K562 (cell line): ENCODE measurements around the gene ATP5F1A. TPM values are rescaled to one million over a fixed set of nuclear protein-coding genes. Genes with fewer than 3 reads are reported as not detected.

Experiments used
- ARID2 ChIP-seq: fragments of 450-650 bp; IDR thresholded peaks from 2 replicates; pipeline ENCODE4 v1.6.1; 2017; ENCODE audit warnings: antibody characterized with exemption, mild to moderate bottlenecking
- CLOCK ChIP-seq: fragments of 250-450 bp; sonication (Bioruptor Pico); IDR thresholded peaks from 2 replicates; pipeline ENCODE4 v1.4.0; 2020; ENCODE audit warnings: mild to moderate bottlenecking, moderate library complexity, borderline replicate concordance
- ELK1 ChIP-seq: sonication (generic); formaldehyde crosslinking; IDR thresholded peaks from 2 replicates; pipeline ENCODE4 v1.8.1; 2022; ENCODE audit warnings: missing genetic modification reagents
- ETS2 ChIP-seq: IDR thresholded peaks from 2 replicates; pipeline ENCODE4 v1.6.1; 2016; ENCODE audit warnings: borderline replicate concordance, missing genetic modification characterization, mild to moderate bottlenecking, moderate library complexity, missing compliant biosample characterization; ENCODE audit not compliant: poor library complexity, severe bottlenecking
- GABPA ChIP-seq: fragments of 200-800 bp; sonication (Bioruptor generic); conservative IDR thresholded peaks from 2 replicates; pipeline ENCODE4 v1.6.1; 2016; ENCODE audit warnings: low read depth, missing genetic modification characterization, missing compliant biosample characterization
- GTF2E2 ChIP-seq: fragments of 200-800 bp; sonication (Bioruptor generic); IDR thresholded peaks from 2 replicates; pipeline ENCODE4 v1.6.1; 2016; ENCODE audit warnings: missing genetic modification characterization, missing compliant biosample characterization
- IRF2 ChIP-seq: sonication (generic); formaldehyde crosslinking; IDR thresholded peaks from 2 replicates; pipeline ENCODE4 v1.8.1; 2022; ENCODE audit warnings: mild to moderate bottlenecking, missing genetic modification reagents
- MED1 ChIP-seq: sonication (generic); formaldehyde crosslinking; IDR thresholded peaks from 2 replicates; pipeline ENCODE4 v1.8.1; 2023; ENCODE audit warnings: missing genetic modification reagents, borderline replicate concordance
- MYNN ChIP-seq, 2 experiments: sonication (generic); formaldehyde crosslinking in 1 of 2; IDR thresholded peaks; 2 replicates each; pipeline versions ENCODE4 v1.5.0 to v1.6.1; 2016 to 2020; ENCODE audit warnings: antibody characterized with exemption in 1 of 2, missing genetic modification reagents in 1 of 2
- PREB ChIP-seq: sonication (generic); formaldehyde crosslinking; IDR thresholded peaks from 2 replicates; pipeline ENCODE4 v1.8.1; 2023; ENCODE audit warnings: mild to moderate bottlenecking, missing genetic modification reagents
- PTTG1 ChIP-seq: fragments of 450-650 bp; IDR thresholded peaks from 2 replicates; pipeline ENCODE4 v1.6.1; 2016; ENCODE audit warnings: low read depth, mild to moderate bottlenecking, missing genetic modification characterization, missing compliant biosample characterization
- RB1 ChIP-seq: fragments of 450-650 bp; IDR thresholded peaks from 2 replicates; pipeline ENCODE4 v1.6.1; 2017; ENCODE audit warnings: low read depth, mild to moderate bottlenecking
- RFX5 ChIP-seq: IDR thresholded peaks from 2 replicates; pipeline ENCODE4 v1.6.1; 2011; ENCODE audit warnings: low read depth, mild to moderate bottlenecking, improper control_type of control experiment, low read length
- SNRNP70 ChIP-seq: fragments of 200-400 bp; formaldehyde crosslinking; optimal IDR thresholded peaks from 2 replicates; pipeline ENCODE3; 2017; ENCODE audit warnings: low read depth, low read length
- SREBF2 ChIP-seq: sonication (generic); formaldehyde crosslinking; IDR thresholded peaks from 2 replicates; pipeline ENCODE4 v1.4.0; 2020; ENCODE audit warnings: mild to moderate bottlenecking, missing genetic modification reagents
- TAL1 ChIP-seq: fragments of 450-650 bp; IDR thresholded peaks from 2 replicates; pipeline ENCODE4 v1.6.1; 2016; ENCODE audit warnings: mild to moderate bottlenecking
- TARDBP ChIP-seq: fragments of 450-650 bp; IDR thresholded peaks from 2 replicates; pipeline ENCODE4 v1.6.1; 2016
- XRCC5 ChIP-seq: fragments of 200-400 bp; formaldehyde crosslinking; IDR thresholded peaks from 2 replicates; pipeline ENCODE4 v1.6.1; 2017; ENCODE audit warnings: low read depth, mild to moderate bottlenecking, low read length
- ZNF41 ChIP-seq: fragments of 250-450 bp; sonication (Bioruptor Pico); conservative IDR thresholded peaks from 2 replicates; pipeline ENCODE4 v1.4.0; 2020; ENCODE audit warnings: mild to moderate bottlenecking
- ZNF644 ChIP-seq: fragments of 200-800 bp; sonication (Bioruptor generic); IDR thresholded peaks from 2 replicates; pipeline ENCODE4 v1.6.1; 2016; ENCODE audit warnings: low read depth, missing genetic modification characterization, missing compliant biosample characterization
- ZNF707 ChIP-seq: fragments of 250-450 bp; sonication (Bioruptor Pico); conservative IDR thresholded peaks from 2 replicates; pipeline ENCODE4 v1.8.0; 2022; ENCODE audit warnings: inconsistent platforms, mild to moderate bottlenecking, moderate library complexity
- ZNF77 ChIP-seq: fragments of 250-450 bp; sonication (Bioruptor Pico); IDR thresholded peaks from 2 replicates; pipeline ENCODE4 v1.5.0; 2020
- ZSCAN29 ChIP-seq: fragments of 450-650 bp; IDR thresholded peaks from 2 replicates; pipeline ENCODE4 v1.6.1; 2017
- polyA plus RNA-seq, 8 experiments: library from polyadenylated mRNA; depleted of rRNA in 4 of 8; stranded (reverse) in 5 of 8; unstranded in 3 of 8; fragments of >200 nt; fragmentation: Nextera tagmentation in 2 of 8; fragmentation: Illumina TruSeq in 1 of 8; extraction: Ambion mirVana in 2 of 8; extraction: Trizol in 1 of 8; gene quantifications; 2 replicates each; pipeline versions ENCODE4 v1.2.1 to v1.2.3, GENCODE V29; 2011 to 2014; ENCODE audit warnings: inconsistent platforms in 1 of 8, missing spikeins in 1 of 8
- total RNA-seq, 7 experiments: library from RNA; depleted of rRNA in 6 of 7; stranded (reverse); fragments of >200 nt in 6 of 7; fragmentation: Illumina TruSeq in 2 of 7; extraction: Trizol in 2 of 7; gene quantifications; 2 replicates each; pipeline versions ENCODE4 v1.2.1 to v1.2.3, GENCODE V29; 2011 to 2021; ENCODE audit warnings: low replicate concordance in 1 of 7
- TF ChIP-seq, protein P1 (sequence below): sonication (generic); formaldehyde crosslinking; IDR thresholded peaks from 2 replicates; pipeline ENCODE4 v1.9.0; 2022; ENCODE audit warnings: mild to moderate bottlenecking, missing genetic modification reagents

ATP5F1A gene
- total and polyA plus RNA-seq, 9 of the 15 experiments (the other 6 are each of a cell fraction or from before 2014, with no cell fraction given): 377 to 762 (median 490) TPM

GRCh38 chr18:46060359-46060841 lies 37.7 kb downstream of the ATP5F1A start (continued):
- TF ChIP-seq ZNF41 (CRISPR knock-in tag): no peak
- no peak for TF ChIP-seq CLOCK (CRISPR knock-in tag)
- no peak for TF ChIP-seq SREBF2 (CRISPR knock-in tag)
- TF ChIP-seq TARDBP: no peak
- no peak for TF ChIP-seq PREB (CRISPR knock-in tag)
- no peak for TF ChIP-seq ARID2
- TF ChIP-seq GTF2E2 (tag): no peak
- TF ChIP-seq ZNF77: no peak
- no peak for TF ChIP-seq RFX5
- TF ChIP-seq PTTG1 (tag): no peak
- TF ChIP-seq, protein P1, sequence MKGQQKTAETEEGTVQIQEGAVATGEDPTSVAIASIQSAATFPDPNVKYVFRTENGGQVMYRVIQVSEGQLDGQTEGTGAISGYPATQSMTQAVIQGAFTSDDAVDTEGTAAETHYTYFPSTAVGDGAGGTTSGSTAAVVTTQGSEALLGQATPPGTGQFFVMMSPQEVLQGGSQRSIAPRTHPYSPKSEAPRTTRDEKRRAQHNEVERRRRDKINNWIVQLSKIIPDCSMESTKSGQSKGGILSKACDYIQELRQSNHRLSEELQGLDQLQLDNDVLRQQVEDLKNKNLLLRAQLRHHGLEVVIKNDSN: no peak
- 0 out of 2 replicates have a peak, but pooled peaks have one; percentile 62 for TF ChIP-seq MYNN (IDR thresholded peaks at IDR 0.05)
- TF ChIP-seq MYNN (CRISPR knock-in tag; IDR thresholded peaks at IDR 0.05): no peak
- no peak for TF ChIP-seq IRF2 (CRISPR knock-in tag)
- TF ChIP-seq SNRNP70: no peak
- no peak for TF ChIP-seq ELK1 (CRISPR knock-in tag)
- TF ChIP-seq ETS2 (tag): no peak
- TF ChIP-seq GABPA (tag): no peak
- no peak for TF ChIP-seq RB1
- no peak for TF ChIP-seq XRCC5
- no peak for TF ChIP-seq ZNF644 (tag)
- no peak for TF ChIP-seq ZNF707 (CRISPR knock-in tag)
- no peak for TF ChIP-seq ZSCAN29
- peak; percentile 93 for TF ChIP-seq TAL1
- no peak for TF ChIP-seq MED1 (CRISPR knock-in tag)
